SK-N-SH treated with all-trans-retinoic acid at 6 μM for 48 hours (cell line): ENCODE measurements around the gene NPAS1.

Source experiments
- CREB5 ChIP-seq: fragments of 250-450 bp; sonication (Bioruptor Pico); IDR thresholded peaks from 2 replicates; pipeline ENCODE4 v1.5.1; 2020; ENCODE audit warnings: low read depth, mild to moderate bottlenecking, moderate library complexity
- ISL1 ChIP-seq: fragments of 250-450 bp; sonication (Bioruptor Pico); IDR thresholded peaks from 2 replicates; pipeline ENCODE4 v2.1.2; 2022; ENCODE audit warnings: mild to moderate bottlenecking, moderate library complexity
- PATZ1 ChIP-seq: fragments of 250-450 bp; sonication (Bioruptor Pico); IDR thresholded peaks from 2 replicates; pipeline ENCODE4 v1.8.0; 2020; ENCODE audit warnings: mild to moderate bottlenecking, moderate library complexity, borderline replicate concordance
- RARB ChIP-seq: fragments of 250-450 bp; sonication (Bioruptor Pico); IDR thresholded peaks from 2 replicates; pipeline ENCODE4 v1.8.0; 2021; ENCODE audit warnings: mild to moderate bottlenecking, moderate library complexity
- TOX ChIP-seq: fragments of 250-450 bp; sonication (Bioruptor Pico); IDR thresholded peaks from 2 replicates; pipeline ENCODE4 v1.8.0; 2021; ENCODE audit warnings: mild to moderate bottlenecking, moderate library complexity, borderline replicate concordance
- TSHZ2 ChIP-seq: fragments of 250-450 bp; sonication (Bioruptor Pico); IDR thresholded peaks from 2 replicates; pipeline ENCODE4 v1.5.0; 2020; ENCODE audit warnings: mild to moderate bottlenecking, moderate library complexity
- ZFP30 ChIP-seq: fragments of 450-650 bp; formaldehyde crosslinking; IDR thresholded peaks from 2 replicates; pipeline ENCODE4 v1.5.0; 2022; ENCODE audit warnings: mild to moderate bottlenecking, moderate library complexity

GRCh38 chr19:47045867-47046470, 26.3 kb downstream of the NPAS1 start:
- TF ChIP-seq ISL1 (CRISPR knock-in tag) (no peak), TOX (no peak), RARB (no peak), CREB5 (CRISPR knock-in tag) (no peak), ZFP30 (CRISPR knock-in tag) (no peak), PATZ1 (no peak), TSHZ2 (CRISPR knock-in tag) (no peak)
